Natural killer cell treated with Interleukin-12 subunit alpha and Interleukin-12 subunit beta and Interleukin-15 and Interleukin-18, amount 100 ng/mL, for 72 hours (primary cell): Measurements from ENCODE around the gene PLEKHM3. TPM values are rescaled to one million over a fixed set of nuclear protein-coding genes. Genes with fewer than 3 reads are reported as not detected.

Experiments
- ATAC-seq, 2 donors: fragments of 150-1000 bp; cut with Tn5 transposase in 1 of 2; sonication (Bioruptor Pico), chemical (Tn5 transposase) in 1 of 2; 2 replicates each; pipeline ENCODE4 v1.10.0; 2021
- DNase-seq: peaks from one replicate; pipeline ENCODE4 v3.0.0; 2022; ENCODE audit warnings: low spot score
- H3K27ac Mint-ChIP-seq, 2 donors: 1 replicate in 1 of 2; 2 replicates in 1 of 2; pipeline ENCODE4 v1.8.0; 2022; ENCODE audit warnings: mixed read lengths in 2 of 2, mild to moderate bottlenecking in 1 of 2, moderate library complexity in 1 of 2
- H3K27me3 Mint-ChIP-seq, 2 donors: 1 replicate in 1 of 2; 2 replicates in 1 of 2; pipeline ENCODE4 v1.8.0; 2022; ENCODE audit warnings: mixed read lengths in 2 of 2
- H3K36me3 Mint-ChIP-seq: one replicate; pipeline ENCODE4 v1.8.0; 2022; ENCODE audit warnings: mixed read lengths
- H3K4me1 Mint-ChIP-seq, 2 donors: 1 replicate in 1 of 2; 2 replicates in 1 of 2; pipeline ENCODE4 v1.8.0; 2022; ENCODE audit warnings: low read depth in 2 of 2, mixed read lengths in 2 of 2, mild to moderate bottlenecking in 1 of 2
- H3K4me3 Mint-ChIP-seq: one replicate; pipeline ENCODE4 v1.8.0; 2022; ENCODE audit warnings: mixed read lengths
- H3K9me3 Mint-ChIP-seq: 2 replicates; pipeline ENCODE4 v1.8.0; 2022; ENCODE audit warnings: mixed read lengths
- total RNA-seq, 2 donors: library from RNA; stranded (reverse); gene quantifications; one replicate each; pipeline ENCODE4 v1.2.3, GENCODE V29; 2022

Gene PLEKHM3
- total RNA-seq, 2 donors from 2014 or later: 8.1 to 10.3 TPM

- no peaks in the 10 kb centered on the region for H3K36me3 Mint-ChIP-seq
- ATAC-seq: no peak
- H3K9me3 Mint-ChIP-seq: no peaks in the 10 kb centered on the region
- H3K4me1 Mint-ChIP-seq: peaks cover 9 to 10% of the 10 kb centered on the region in 2 donors
- no peak overlapping the region for H3K4me3 Mint-ChIP-seq
- no peak for DNase-seq
- H3K27ac Mint-ChIP-seq: no peak overlapping the region
- H3K27me3 Mint-ChIP-seq: no peaks in the 10 kb centered on the region
Measured at GRCh38 chr2:207993151-207993763, 32.1 kb downstream of the PLEKHM3 start.

DNA sequence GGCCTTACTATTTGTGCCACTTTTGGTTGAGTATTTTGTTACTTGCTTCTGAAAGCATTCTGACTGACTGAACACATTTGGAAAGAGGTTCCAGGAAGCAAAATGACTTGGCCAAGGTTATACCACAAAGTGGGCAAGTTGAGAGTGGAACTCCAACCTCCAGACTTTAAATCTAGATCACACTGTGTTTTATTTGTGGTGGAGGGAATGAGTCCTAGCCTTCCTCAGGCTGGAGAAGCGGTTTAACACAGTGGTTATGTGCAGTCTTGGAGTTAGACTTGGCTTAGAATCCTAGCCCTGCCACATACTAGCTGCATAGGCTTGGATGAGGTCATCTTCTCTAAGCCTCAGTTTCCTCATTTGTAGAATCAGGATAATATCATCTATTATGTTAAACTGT, 33.4 kb downstream of the PLEKHM3 start:
- H3K4me3 Mint-ChIP-seq: no peak overlapping the region
- no peaks in the 10 kb centered on the region for H3K27me3 Mint-ChIP-seq
- H3K27ac Mint-ChIP-seq: no peak overlapping the region
- H3K36me3 Mint-ChIP-seq: no peaks in the 10 kb centered on the region
- ATAC-seq (peak in 1 of 2 donors; percentile 36), DNase-seq (no peak)
- no peaks in the 10 kb centered on the region for H3K9me3 Mint-ChIP-seq
- peaks cover 6 to 7% of the 10 kb centered on the region in 2 donors for H3K4me1 Mint-ChIP-seq

- H3K27ac Mint-ChIP-seq: no peak overlapping the region
- no peaks in the 10 kb centered on the region for H3K36me3 Mint-ChIP-seq
- H3K4me1 Mint-ChIP-seq: peaks cover 0 to 2% of the 10 kb centered on the region in 2 donors
Measured at GRCh38 chr2:207990784-207991183, 34.5 kb downstream of the PLEKHM3 start.

DNA sequence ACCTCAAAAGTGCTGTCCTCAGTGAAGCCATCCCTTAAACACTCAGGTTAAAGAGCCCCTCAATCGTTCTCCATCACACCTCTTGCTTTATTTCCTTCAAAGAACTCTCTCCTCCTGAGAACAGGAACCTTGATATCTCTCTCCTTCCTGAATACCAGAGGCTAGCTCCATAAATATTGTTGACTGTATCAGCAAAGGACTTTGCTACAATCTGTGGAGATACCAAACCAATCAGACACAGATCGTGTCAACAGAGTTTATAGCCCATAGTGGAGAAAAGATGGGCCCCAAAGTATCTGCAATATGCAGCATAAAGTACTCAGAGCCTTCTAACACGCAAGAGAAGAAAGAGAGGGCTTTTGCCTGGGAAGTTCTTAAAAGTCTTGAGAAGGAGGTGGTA, 36.4 kb downstream of the PLEKHM3 start:
- ATAC-seq (no peak), DNase-seq (no peak)
- H3K27ac Mint-ChIP-seq: no peak overlapping the region
- H3K9me3 Mint-ChIP-seq: no peaks in the 10 kb centered on the region
- no peaks in the 10 kb centered on the region for H3K27me3 Mint-ChIP-seq
- peaks cover 6 to 7% of the 10 kb centered on the region in 2 donors for H3K4me1 Mint-ChIP-seq
- H3K4me3 Mint-ChIP-seq: no peak overlapping the region
- no peaks in the 10 kb centered on the region for H3K36me3 Mint-ChIP-seq

More at GRCh38 chr2:207990784-207991183, 34.5 kb downstream of the PLEKHM3 start:
- Mint-ChIP-seq H3K4me3 (no peak overlapping the region), H3K27me3 (no peaks in the 10 kb centered on the region), H3K9me3 (no peaks in the 10 kb centered on the region)
- no peak for ATAC-seq
- no peak for DNase-seq

GRCh38 chr2:207987025-207987716, 38.2 kb downstream of the PLEKHM3 start:
- H3K27ac Mint-ChIP-seq: no peak overlapping the region
- no peaks in the 10 kb centered on the region for H3K9me3 Mint-ChIP-seq
- peaks cover 7 to 12% of the 10 kb centered on the region in 2 donors for H3K4me1 Mint-ChIP-seq
- DNase-seq (no peak), ATAC-seq (no peak)
- no peak overlapping the region for H3K4me3 Mint-ChIP-seq
- H3K36me3 Mint-ChIP-seq: no peaks in the 10 kb centered on the region
- H3K27me3 Mint-ChIP-seq: no peaks in the 10 kb centered on the region

DNA sequence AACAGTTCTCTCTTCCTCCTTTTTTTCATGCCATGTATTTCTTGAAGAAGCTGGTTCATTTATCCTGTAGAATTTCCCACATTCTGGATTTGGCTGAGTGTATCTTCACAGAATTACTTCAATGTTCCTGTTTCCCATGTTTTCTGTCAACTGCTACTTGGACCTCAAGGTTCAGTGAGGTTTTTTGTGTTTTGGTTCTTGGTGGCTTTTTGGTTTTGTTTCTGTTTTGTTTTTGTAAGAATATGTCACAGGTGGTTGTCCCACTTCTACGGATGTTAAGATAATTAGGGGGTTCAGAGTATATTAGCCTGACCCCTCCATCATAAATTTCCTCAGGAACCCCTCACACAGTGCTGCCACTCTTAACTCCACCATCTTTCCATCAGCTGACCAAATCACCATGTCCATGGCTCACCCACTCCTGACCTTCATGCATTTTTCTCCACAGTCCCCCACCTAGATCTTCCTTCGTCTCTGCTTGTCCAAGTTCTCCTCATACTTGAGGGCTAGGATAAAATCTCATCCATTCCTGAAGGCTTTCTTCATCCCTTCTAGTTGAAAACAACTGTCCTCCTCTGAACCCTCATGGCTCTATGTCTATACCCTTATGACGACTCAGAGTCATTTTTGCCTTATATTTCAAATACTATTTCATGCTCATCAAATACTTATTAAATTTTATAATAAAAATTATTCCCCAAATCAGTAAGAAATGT, 40.4 kb downstream of the PLEKHM3 start:
- no peaks in the 10 kb centered on the region for H3K36me3 Mint-ChIP-seq
- no peak overlapping the region for H3K4me3 Mint-ChIP-seq
- ATAC-seq (no peak), DNase-seq (no peak)
- H3K9me3 Mint-ChIP-seq: no peaks in the 10 kb centered on the region
- peaks cover 7 to 12% of the 10 kb centered on the region in 2 donors for H3K4me1 Mint-ChIP-seq
- H3K27ac Mint-ChIP-seq: no peak overlapping the region
- no peaks in the 10 kb centered on the region for H3K27me3 Mint-ChIP-seq

DNA sequence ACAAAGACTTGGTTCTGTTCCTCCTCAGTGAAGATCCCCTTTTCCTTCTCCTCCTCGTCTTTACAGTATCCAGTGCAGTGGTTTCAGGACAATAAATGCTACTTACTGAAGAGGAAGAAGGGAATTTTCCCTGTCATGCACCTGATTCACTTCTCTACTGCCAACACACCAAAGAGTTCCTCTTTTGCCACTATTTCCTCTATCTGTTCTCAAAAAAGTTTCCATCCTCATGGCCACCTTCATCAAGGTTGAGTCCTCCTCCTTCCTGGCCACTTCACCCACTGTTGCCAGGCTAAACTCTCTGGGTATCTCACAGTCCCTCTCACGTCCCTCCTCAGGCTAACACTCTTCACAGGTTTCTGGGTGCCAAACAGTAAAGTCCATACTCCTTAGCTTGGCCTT, 41.7 kb downstream of the PLEKHM3 start:
- H3K4me1 Mint-ChIP-seq: peaks cover 7 to 12% of the 10 kb centered on the region in 2 donors
- no peaks in the 10 kb centered on the region for H3K27me3 Mint-ChIP-seq
- no peaks in the 10 kb centered on the region for H3K36me3 Mint-ChIP-seq
- no peaks in the 10 kb centered on the region for H3K9me3 Mint-ChIP-seq
- no peak for ATAC-seq
- no peak for DNase-seq
- H3K4me3 Mint-ChIP-seq: no peak overlapping the region
- no peak overlapping the region for H3K27ac Mint-ChIP-seq

- DNase-seq: no peak
- ATAC-seq: no peak
- Mint-ChIP-seq H3K4me1 (peaks cover 0 to 6% of the 10 kb centered on the region in 2 donors), H3K4me3 (no peak overlapping the region), H3K27me3 (no peaks in the 10 kb centered on the region), H3K9me3 (no peaks in the 10 kb centered on the region), H3K27ac (no peak overlapping the region), H3K36me3 (no peaks in the 10 kb centered on the region)
Measured at GRCh38 chr2:207978177-207978948, 47.0 kb downstream of the PLEKHM3 start.

- H3K4me3 Mint-ChIP-seq: no peak overlapping the region
- H3K27ac Mint-ChIP-seq: no peak overlapping the region
- H3K27me3 Mint-ChIP-seq: no peaks in the 10 kb centered on the region
- DNase-seq (no peak), ATAC-seq (no peak)
- no peaks in the 10 kb centered on the region for H3K9me3 Mint-ChIP-seq
- H3K4me1 Mint-ChIP-seq: peaks cover 3 to 9% of the 10 kb centered on the region in 2 donors
- no peaks in the 10 kb centered on the region for H3K36me3 Mint-ChIP-seq
Measured at GRCh38 chr2:207975921-207976320, 49.4 kb downstream of the PLEKHM3 start.

DNA sequence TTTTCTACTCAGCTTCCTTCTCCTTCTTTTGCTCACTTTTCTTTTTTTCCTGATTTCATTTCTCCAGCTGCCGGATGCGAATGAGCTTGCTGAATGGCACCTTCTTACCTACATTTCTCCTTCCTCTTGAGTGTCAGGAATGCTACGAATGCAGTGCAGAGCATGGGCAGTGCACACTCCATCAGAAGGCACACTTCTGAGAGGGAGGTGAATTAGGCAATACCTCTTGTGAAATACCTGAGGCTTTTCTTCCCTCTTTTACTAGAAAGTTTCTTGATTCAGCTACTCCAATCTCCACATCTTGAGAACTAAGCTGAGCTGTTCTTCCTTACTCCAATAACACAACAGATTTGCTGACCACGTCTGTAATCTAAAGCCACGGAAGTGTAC, 51.1 kb downstream of the PLEKHM3 start:
- DNase-seq: no peak
- Mint-ChIP-seq H3K9me3 (no peaks in the 10 kb centered on the region), H3K27ac (no peak overlapping the region), H3K36me3 (no peaks in the 10 kb centered on the region), H3K4me1 (peaks cover 7 to 12% of the 10 kb centered on the region in 2 donors), H3K4me3 (no peak overlapping the region), H3K27me3 (no peaks in the 10 kb centered on the region)
- no peak for ATAC-seq

GRCh38 chr2:207970826-207971180, 54.5 kb downstream of the PLEKHM3 start:
- H3K9me3 Mint-ChIP-seq: no peaks in the 10 kb centered on the region
- H3K36me3 Mint-ChIP-seq: no peaks in the 10 kb centered on the region
- H3K4me1 Mint-ChIP-seq: peaks cover 7 to 17% of the 10 kb centered on the region in 2 donors
- no peak overlapping the region for H3K4me3 Mint-ChIP-seq
- no peak for ATAC-seq
- no peaks in the 10 kb centered on the region for H3K27me3 Mint-ChIP-seq
- no peak for DNase-seq
- no peak overlapping the region for H3K27ac Mint-ChIP-seq

GRCh38 chr2:207970147-207970825, 55.0 kb downstream of the PLEKHM3 start:
- no peaks in the 10 kb centered on the region for H3K27me3 Mint-ChIP-seq
- H3K9me3 Mint-ChIP-seq: no peaks in the 10 kb centered on the region
- DNase-seq (no peak), ATAC-seq (no peak)
- peaks cover 7 to 17% of the 10 kb centered on the region in 2 donors for H3K4me1 Mint-ChIP-seq
- H3K36me3 Mint-ChIP-seq: no peaks in the 10 kb centered on the region
- no peak overlapping the region for H3K4me3 Mint-ChIP-seq
- no peak overlapping the region for H3K27ac Mint-ChIP-seq

GRCh38 chr2:207969249-207969648, 56.1 kb downstream of the PLEKHM3 start:
- peaks cover 7 to 15% of the 10 kb centered on the region in 2 donors for H3K4me1 Mint-ChIP-seq
- no peak overlapping the region for H3K4me3 Mint-ChIP-seq
- H3K9me3 Mint-ChIP-seq: no peaks in the 10 kb centered on the region
- no peaks in the 10 kb centered on the region for H3K27me3 Mint-ChIP-seq
- no peak for DNase-seq
- no peak overlapping the region for H3K27ac Mint-ChIP-seq
- no peaks in the 10 kb centered on the region for H3K36me3 Mint-ChIP-seq
- no peak for ATAC-seq
